Activated B cell treated with CpG ODN at 0.5 μM for 24 hours (primary cell): ENCODE measurements around the gene NBEAL2. TPM values are rescaled to one million over a fixed set of nuclear protein-coding genes. Genes with fewer than 3 reads are reported as not detected.
A peak's percentile ranks its signal among the peaks of the same experiment; 100 is the strongest.

Experiments used
- ATAC-seq: fragments of 200-7000 bp; cut with Tn5 transposase; one replicate; pipeline ENCODE4 v1.10.0; 2021; ENCODE audit warnings: low read depth, mild to moderate bottlenecking, moderate library complexity
- CTCF ChIA-PET: fragments of 350-600 bp; sonication (Branson Sonifier 250); formaldehyde crosslinking; loops from one replicate; lab custom pipeline; 2021; ENCODE audit warnings: antibody characterized with exemption; lab: Charles Lee
- POLR2A ChIA-PET: fragments of 350-600 bp; sonication (Branson Sonifier 250); formaldehyde crosslinking; loops from one replicate; lab custom pipeline; 2021; ENCODE audit warnings: antibody characterized with exemption; lab: Charles Lee
- DNase-seq: peaks from one replicate; pipeline ENCODE4 v3.0.0; 2022
- H3K27ac Mint-ChIP-seq: one replicate; pipeline ENCODE4 v1.8.0; 2020; ENCODE audit warnings: mixed read lengths
- H3K27me3 Mint-ChIP-seq: one replicate; pipeline ENCODE4 v1.8.0; 2021; ENCODE audit warnings: mixed read lengths
- H3K36me3 Mint-ChIP-seq: one replicate; pipeline ENCODE4 v1.8.0; 2021; ENCODE audit warnings: low read depth, mixed read lengths
- H3K4me1 Mint-ChIP-seq: one replicate; pipeline ENCODE4 v1.8.0; 2021; ENCODE audit warnings: mixed read lengths
- H3K4me3 Mint-ChIP-seq: one replicate; pipeline ENCODE4 v1.8.0; 2020; ENCODE audit warnings: mild to moderate bottlenecking, mixed read lengths
- H3K9me3 Mint-ChIP-seq: one replicate; pipeline ENCODE4 v1.8.0; 2020; ENCODE audit warnings: mixed read lengths
- intact Hi-C: fragments of 100-400 bp; cut with micrococcal nuclease; formaldehyde crosslinking; loops from one replicate; pipeline ENCODE4 v1.15.1; 2024
- total RNA-seq: library from RNA; stranded (reverse); gene quantifications from 2 replicates; pipeline ENCODE4 v1.2.3, GENCODE V29; 2022
- TF ChIP-seq, protein P1 (sequence below): fragments of 200-600 bp; IDR thresholded peaks from one replicate; pipeline ENCODE4 v1.8.0; 2022; ENCODE audit warnings: antibody characterized with exemption, mild to moderate bottlenecking

The NBEAL2 gene
- total RNA-seq, 1 donor from 2014 or later: 98.6 TPM

DNA sequence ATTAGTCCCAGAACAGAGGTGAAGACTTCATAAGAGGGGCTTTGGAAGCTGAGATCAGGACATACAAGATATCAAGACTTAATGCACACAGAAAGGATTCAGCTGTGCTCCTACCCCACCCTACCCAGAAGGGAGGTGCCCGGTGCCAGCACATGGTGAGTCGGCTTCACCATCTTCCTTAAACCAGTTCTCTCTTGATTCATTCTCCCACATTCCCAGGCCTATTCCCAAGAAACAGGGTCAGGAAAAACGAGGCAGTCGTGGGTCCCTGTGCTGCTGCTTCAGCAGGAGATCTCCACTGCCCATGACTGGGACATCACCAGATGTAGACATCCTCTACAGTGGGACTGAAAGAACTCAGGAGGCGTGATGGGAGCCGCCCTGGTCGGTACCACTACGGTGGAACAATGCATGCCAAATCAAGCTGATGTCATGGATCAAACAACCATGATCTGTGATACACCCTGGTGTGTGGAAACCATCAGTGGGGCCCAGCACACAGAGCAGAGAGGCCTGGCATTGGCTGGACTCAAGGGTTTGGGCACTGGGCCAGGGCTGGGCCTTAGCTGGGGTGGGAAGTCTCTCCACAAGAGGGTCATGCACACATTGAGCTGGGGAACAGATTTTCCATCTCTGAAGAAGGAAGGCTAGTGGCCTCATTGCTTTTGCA, 44.8 kb upstream of the NBEAL2 start:
- intact Hi-C loops: no loop called here
- Mint-ChIP-seq H3K9me3 (no peaks in the 10 kb centered on the region), H3K36me3 (peaks cover 47% of the 10 kb centered on the region), H3K27ac (peak overlapping the region; percentile 56), H3K4me1 (peaks cover 88% of the 10 kb centered on the region), H3K4me3 (no peak overlapping the region), H3K27me3 (no peaks in the 10 kb centered on the region)
- ATAC-seq: no peak
- ChIA-PET POLR2A (interaction anchor here (0.7 to 15.6 kb wide), 4 partner anchors 19 to 58 kb away, joined by 3 to 189 read pairs (median 6); partner anchors contain the start of genes CCDC12 and NBEAL2), CTCF (interaction anchor here (2.1 kb wide), 1 partner anchor 25 kb away, joined by 9 read pairs; no protein-coding TSS in a partner anchor)
- TF ChIP-seq, protein P1, sequence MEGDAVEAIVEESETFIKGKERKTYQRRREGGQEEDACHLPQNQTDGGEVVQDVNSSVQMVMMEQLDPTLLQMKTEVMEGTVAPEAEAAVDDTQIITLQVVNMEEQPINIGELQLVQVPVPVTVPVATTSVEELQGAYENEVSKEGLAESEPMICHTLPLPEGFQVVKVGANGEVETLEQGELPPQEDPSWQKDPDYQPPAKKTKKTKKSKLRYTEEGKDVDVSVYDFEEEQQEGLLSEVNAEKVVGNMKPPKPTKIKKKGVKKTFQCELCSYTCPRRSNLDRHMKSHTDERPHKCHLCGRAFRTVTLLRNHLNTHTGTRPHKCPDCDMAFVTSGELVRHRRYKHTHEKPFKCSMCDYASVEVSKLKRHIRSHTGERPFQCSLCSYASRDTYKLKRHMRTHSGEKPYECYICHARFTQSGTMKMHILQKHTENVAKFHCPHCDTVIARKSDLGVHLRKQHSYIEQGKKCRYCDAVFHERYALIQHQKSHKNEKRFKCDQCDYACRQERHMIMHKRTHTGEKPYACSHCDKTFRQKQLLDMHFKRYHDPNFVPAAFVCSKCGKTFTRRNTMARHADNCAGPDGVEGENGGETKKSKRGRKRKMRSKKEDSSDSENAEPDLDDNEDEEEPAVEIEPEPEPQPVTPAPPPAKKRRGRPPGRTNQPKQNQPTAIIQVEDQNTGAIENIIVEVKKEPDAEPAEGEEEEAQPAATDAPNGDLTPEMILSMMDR: no peak
- no peak for DNase-seq

DNA sequence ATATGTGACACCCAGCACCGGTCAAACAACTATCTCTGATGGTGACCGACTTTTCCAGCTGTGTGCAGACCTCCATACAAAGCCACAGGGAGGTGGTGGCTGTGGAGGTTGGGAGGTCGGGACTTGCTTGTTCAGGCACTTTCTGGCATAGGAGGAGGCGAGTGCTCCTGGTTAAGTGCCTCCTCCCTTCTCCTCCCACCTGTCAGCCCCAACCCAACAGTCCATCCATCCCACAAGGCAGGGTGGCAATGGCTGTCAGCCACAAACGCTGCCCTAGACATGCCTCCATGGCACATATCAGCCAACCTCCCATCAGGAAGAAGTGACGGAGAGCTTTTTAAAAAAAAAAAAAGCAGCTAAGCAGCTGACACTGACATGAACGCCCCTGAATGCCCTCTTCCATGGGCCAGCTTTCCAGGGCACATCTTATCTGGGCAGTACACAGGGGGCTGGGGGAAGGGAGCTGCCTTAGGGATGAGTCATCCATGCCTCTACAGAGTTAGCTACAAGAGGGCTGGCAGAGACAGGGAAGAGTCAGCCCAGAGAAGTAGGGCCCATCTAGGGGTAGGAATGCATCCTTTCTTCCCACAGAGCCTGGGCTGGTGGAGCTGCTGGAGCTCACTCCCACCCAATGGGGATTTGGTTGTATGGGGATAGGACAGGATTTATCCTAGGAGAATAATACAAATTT, 44.2 kb upstream of the NBEAL2 start:
- TF ChIP-seq, protein P1: no peak
- ATAC-seq (no peak), DNase-seq (no peak)
- intact Hi-C loops: no loop called here
- ChIA-PET POLR2A (interaction anchor here (0.5 to 15.6 kb wide), 5 partner anchors 12 to 120 kb away, joined by 3 to 189 read pairs (median 4); partner anchors contain the start of genes CCDC12 and NBEAL2), CTCF (interaction anchor here (1.0 to 2.1 kb wide), 2 partner anchors 12 to 26 kb away, joined by 3 to 9 read pairs; no protein-coding TSS in a partner anchor)
- Mint-ChIP-seq H3K27me3 (no peaks in the 10 kb centered on the region), H3K9me3 (no peaks in the 10 kb centered on the region), H3K27ac (peak overlapping the region; percentile 56), H3K4me3 (no peak overlapping the region), H3K36me3 (peaks cover 51% of the 10 kb centered on the region), H3K4me1 (peaks cover 89% of the 10 kb centered on the region)

DNA sequence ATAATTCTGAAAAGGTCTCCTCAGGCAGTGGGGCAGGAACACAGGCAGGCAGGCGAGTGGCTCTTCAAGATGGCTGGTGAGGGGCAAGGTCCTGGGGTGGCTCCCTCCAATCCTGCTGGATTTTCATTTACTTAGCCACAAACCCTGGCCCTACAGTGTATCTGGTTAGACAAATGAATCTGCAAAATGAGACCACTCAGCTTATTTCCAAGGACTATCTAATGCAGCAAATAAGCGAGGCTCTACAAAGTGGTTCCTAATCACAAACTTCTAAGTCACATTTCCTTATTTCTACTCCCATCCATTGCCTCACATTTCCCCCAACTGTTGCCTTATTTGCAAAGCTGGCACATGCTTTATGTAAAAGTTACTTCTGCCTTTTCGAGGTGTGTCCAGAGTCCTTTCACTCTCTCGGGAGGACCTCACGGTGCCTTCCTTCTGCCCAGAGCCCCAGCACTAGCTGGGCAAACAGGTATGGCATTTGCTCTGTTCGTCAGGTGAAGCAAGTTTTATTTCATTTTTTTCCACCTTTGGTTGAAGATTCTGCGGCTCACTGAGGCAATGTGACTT, 43.4 kb upstream of the NBEAL2 start:
- Mint-ChIP-seq H3K4me1 (peaks cover 89% of the 10 kb centered on the region), H3K27ac (peak overlapping the region; percentile 61), H3K9me3 (no peaks in the 10 kb centered on the region), H3K4me3 (no peak overlapping the region), H3K36me3 (peaks cover 55% of the 10 kb centered on the region), H3K27me3 (no peaks in the 10 kb centered on the region)
- intact Hi-C loops: no loop called here
- no peak for DNase-seq
- no peak for ATAC-seq
- TF ChIP-seq, protein P1: no peak
- ChIA-PET POLR2A (interaction anchor here (0.5 to 15.6 kb wide), 4 partner anchors 11 to 120 kb away, joined by 3 to 189 read pairs (median 4); partner anchors contain the start of genes CCDC12 and NBEAL2), CTCF (interaction anchor here (1.0 to 2.1 kb wide), 2 partner anchors 12 to 27 kb away, joined by 3 to 9 read pairs; no protein-coding TSS in a partner anchor)

DNA sequence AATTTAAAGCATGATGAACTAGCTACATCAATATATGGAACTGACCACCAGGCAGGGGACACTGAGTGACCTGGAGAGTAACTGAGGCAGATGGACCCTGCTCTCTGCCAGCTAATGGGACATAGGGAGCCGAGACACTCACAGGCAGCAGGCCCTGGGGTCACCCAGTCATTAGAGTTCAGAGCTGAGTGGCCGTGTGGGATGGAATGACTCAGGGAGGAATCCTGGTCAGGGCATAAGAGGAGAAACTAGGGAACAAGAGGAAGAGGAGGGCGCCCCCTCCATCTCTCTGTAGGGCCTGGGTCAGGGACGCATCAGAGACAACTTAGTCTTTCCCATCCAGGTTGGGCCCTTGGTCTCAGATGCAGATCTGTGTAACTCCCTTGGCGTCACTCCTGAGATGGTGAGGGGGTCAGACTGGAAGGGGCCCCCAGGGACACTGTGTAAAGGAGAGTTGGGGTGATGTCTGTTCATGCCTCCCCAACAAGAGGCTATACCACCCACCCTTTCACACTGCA, 42.7 kb upstream of the NBEAL2 start:
- POLR2A ChIA-PET: interaction anchor here (1.5 to 15.6 kb wide), 2 partner anchors 10 to 40 kb away, joined by 4 to 189 read pairs; partner anchors contain the start of genes CCDC12 and NBEAL2
- Mint-ChIP-seq H3K27ac (peak overlapping the region; percentile 61), H3K4me3 (no peak overlapping the region), H3K4me1 (peaks cover 87% of the 10 kb centered on the region), H3K36me3 (peaks cover 54% of the 10 kb centered on the region), H3K27me3 (no peaks in the 10 kb centered on the region), H3K9me3 (no peaks in the 10 kb centered on the region)
- CTCF ChIA-PET: no interaction called here
- DNase-seq: no peak
- TF ChIP-seq, protein P1: no peak
- no peak for ATAC-seq
- intact Hi-C loops: no loop called here
